DOHH2 (cell line): ENCODE data around the gene FILIP1L.

Experiments
- EZH2phosphoT487 ChIP-seq: fragments of 200-600 bp; sonication (generic); IDR thresholded peaks from 2 replicates; pipeline ENCODE4 v1.6.1; 2017; ENCODE audit warnings: borderline replicate concordance, mild to moderate bottlenecking, antibody characterized with exemption, low read length, moderate library complexity, mixed read lengths
- TF ChIP-seq, protein P1 (sequence below): fragments of 200-600 bp; sonication (generic); IDR thresholded peaks from one replicate; pipeline ENCODE4 v1.5.1; 2014; ENCODE audit warnings: antibody characterized with exemption, mild to moderate bottlenecking, low read depth, low read length; ENCODE audit not compliant: poor library complexity, severe bottlenecking

DNA sequence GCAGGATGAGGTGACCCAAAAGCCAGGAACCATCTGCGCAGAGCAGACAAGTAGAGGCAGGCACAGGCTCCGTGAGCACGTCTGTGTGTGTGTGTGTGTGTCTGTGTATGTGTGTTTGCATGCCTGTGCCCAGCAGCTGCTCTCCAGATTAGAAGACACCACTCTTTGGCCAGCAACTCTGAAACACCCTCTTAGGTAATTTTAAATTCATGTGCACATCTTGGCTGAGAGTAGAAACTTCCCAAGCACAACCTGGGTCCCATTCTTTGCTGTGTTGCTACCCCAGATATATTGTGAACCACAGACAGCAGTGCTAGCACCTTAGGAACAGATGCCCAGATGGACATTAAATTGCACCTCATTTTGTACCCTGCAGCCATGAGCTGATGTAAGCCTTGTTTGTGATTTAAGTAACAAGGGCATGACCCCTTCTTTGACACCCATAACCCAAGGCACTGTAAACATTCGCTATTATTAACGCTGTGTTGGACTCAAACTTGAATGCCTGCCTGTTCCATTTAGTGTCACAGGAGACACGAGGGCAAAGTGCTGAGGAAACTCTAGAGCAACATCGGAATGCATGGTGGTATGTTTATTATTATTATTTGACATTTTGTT, at the start of gene FILIP1L:
- TF ChIP-seq, protein P1, sequence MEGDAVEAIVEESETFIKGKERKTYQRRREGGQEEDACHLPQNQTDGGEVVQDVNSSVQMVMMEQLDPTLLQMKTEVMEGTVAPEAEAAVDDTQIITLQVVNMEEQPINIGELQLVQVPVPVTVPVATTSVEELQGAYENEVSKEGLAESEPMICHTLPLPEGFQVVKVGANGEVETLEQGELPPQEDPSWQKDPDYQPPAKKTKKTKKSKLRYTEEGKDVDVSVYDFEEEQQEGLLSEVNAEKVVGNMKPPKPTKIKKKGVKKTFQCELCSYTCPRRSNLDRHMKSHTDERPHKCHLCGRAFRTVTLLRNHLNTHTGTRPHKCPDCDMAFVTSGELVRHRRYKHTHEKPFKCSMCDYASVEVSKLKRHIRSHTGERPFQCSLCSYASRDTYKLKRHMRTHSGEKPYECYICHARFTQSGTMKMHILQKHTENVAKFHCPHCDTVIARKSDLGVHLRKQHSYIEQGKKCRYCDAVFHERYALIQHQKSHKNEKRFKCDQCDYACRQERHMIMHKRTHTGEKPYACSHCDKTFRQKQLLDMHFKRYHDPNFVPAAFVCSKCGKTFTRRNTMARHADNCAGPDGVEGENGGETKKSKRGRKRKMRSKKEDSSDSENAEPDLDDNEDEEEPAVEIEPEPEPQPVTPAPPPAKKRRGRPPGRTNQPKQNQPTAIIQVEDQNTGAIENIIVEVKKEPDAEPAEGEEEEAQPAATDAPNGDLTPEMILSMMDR: no peak
- no peak for TF ChIP-seq EZH2phosphoT487
